HUES48 (cell line): ENCODE data around the gene NLRP6.

Source experiments
- H3K27ac ChIP-seq: one replicate; pipeline ENCODE4 v1.7.0; 2013; ENCODE audit warnings: low read depth, low read length, inconsistent platforms
- H3K27me3 ChIP-seq: 2 replicates; pipeline ENCODE4 v1.6.1; 2013; ENCODE audit warnings: mild to moderate bottlenecking, low read length; ENCODE audit not compliant: control insufficient read depth, insufficient read depth
- H3K36me3 ChIP-seq: 2 replicates; pipeline ENCODE4 v1.6.1; 2013; ENCODE audit warnings: low read length; ENCODE audit not compliant: control insufficient read depth, insufficient read depth
- H3K4me1 ChIP-seq: 2 replicates; pipeline ENCODE4 v1.6.1; 2013; ENCODE audit warnings: mild to moderate bottlenecking, low read length; ENCODE audit not compliant: control insufficient read depth, insufficient read depth
- H3K4me3 ChIP-seq: 2 replicates; pipeline ENCODE4 v1.5.1; 2013; ENCODE audit warnings: mild to moderate bottlenecking, low read depth, low read length
- H3K9ac ChIP-seq: 2 replicates; pipeline ENCODE4 v1.6.1; 2013; ENCODE audit warnings: mild to moderate bottlenecking, low read depth, low read length, moderate library complexity
- H3K9me3 ChIP-seq: 2 replicates; pipeline ENCODE4 v1.6.1; 2013; ENCODE audit warnings: low read length; ENCODE audit not compliant: control insufficient read depth, insufficient read depth

The NLRP6 gene

DNA sequence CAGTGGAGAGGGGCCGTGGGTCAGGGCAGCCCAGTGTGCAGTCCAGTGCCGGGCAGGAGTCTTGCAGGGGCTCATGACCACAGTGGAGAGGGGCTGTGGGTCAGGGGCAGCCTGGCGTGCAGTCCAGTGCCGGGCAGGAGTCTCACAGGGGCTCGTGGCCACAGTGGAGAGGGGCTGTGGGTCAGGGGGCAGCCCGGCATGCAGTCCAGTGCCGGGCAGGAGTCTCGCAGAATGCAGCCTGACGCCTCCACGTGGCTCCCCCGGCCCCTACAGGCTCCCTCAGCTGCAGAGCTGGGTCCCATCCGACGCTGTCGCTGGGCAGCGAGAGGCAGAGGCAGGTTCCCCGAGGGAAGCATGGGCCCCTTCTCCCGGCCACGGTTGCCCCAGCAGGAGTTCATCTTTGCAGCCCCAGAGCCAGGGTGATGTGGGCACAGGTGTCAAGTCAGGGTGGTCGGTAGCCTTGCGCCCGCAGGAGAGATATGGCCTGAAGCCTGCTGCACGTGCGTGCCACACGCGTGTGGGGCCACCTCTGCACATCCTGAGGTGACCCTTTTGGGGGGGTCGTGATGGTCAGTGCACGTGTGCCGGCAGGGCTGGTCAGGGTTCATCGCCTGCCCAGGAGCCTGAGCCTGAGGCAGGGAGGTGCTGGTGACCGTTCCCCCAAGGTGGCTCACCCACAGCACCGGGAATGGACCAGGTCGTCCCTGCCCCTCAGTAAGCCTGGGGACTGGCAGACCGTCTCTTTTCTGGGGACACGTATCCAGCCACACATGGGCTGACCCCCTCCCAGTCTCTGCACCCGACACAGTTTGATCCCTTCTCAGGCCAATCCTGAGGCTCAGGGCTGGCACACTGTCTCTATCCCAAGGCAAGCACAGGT lies 18.2 kb downstream of the NLRP6 start:
- no peaks in the 10 kb centered on the region for H3K27me3 ChIP-seq
- H3K9ac ChIP-seq = no peak overlapping the region
- no peak overlapping the region for H3K4me3 ChIP-seq
- peaks cover 31% of the 10 kb centered on the region for H3K36me3 ChIP-seq
- H3K9me3 ChIP-seq = no peaks in the 10 kb centered on the region
- H3K4me1 ChIP-seq = peaks cover 11% of the 10 kb centered on the region
- H3K27ac ChIP-seq = no peak overlapping the region

DNA sequence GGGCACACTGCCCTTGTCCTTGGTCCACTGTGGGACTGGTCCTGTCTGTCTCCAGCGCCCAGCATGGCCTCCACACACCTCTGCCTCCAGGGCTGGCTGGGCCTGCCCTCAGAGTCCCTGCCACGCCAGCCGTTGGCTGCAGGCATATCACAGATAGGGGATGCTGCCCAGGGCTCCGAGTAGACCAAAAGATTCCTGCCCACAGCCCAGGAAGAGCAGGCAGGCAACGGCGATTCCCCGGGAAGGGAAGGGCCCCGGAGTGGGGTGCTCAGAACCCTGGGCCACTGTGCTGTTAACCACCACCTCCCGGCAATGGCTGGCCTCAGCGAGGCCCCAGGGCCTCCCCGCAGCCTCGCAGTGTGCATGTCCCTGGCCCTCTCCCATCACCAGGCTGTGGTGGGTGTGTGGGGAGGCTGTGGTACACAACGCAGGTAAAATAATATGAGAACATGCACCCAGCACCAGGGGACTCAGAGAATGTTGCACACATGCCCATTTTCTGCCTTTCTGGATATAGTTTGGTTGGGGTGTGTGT lies 18.9 kb downstream of the NLRP6 start:
- H3K9ac ChIP-seq = no peak overlapping the region
- peaks cover 10% of the 10 kb centered on the region for H3K4me1 ChIP-seq
- H3K27me3 ChIP-seq = no peaks in the 10 kb centered on the region
- peaks cover 31% of the 10 kb centered on the region for H3K36me3 ChIP-seq
- H3K27ac ChIP-seq = no peak overlapping the region
- no peak overlapping the region for H3K4me3 ChIP-seq
- no peaks in the 10 kb centered on the region for H3K9me3 ChIP-seq

DNA sequence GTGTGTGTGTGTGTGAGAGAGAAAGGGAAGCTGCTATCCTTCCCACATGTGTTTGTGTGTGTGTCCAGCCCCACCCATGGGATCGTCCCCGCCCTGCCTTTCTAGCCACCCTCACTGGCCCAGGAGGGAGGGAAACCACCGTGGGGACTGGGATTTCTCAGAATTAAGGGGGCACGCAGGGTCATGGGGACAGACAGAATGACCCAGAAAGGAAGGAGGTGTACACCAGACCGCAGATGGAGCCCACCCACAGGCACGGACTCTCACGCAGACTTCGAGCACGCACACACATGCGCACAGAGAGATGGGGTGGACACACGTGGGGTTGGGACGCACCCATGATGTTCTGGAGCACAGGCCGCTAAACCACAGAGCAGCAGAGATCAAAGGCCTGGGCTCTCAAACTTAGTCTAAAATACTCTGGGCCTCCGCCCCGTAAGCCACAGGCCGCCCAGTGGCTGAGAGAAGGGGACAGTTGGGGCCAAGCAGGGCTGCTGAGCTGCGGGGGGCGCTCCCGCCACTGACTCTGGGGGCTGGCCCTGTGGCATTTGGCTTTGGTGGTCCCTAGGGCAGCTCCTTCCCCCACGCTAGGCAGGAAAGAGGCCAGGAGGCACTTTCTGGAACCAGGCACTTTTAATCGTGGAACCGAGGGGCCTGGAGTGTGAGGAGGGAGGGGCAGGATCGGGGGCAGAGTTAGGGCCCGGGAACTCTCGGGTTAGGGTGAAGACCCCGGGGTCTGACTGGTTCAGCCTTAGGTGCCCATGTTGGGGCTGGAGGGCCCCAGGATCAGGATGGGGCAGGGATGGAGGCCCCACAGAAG lies 19.6 kb downstream of the NLRP6 start:
- H3K9ac ChIP-seq = no peak overlapping the region

DNA sequence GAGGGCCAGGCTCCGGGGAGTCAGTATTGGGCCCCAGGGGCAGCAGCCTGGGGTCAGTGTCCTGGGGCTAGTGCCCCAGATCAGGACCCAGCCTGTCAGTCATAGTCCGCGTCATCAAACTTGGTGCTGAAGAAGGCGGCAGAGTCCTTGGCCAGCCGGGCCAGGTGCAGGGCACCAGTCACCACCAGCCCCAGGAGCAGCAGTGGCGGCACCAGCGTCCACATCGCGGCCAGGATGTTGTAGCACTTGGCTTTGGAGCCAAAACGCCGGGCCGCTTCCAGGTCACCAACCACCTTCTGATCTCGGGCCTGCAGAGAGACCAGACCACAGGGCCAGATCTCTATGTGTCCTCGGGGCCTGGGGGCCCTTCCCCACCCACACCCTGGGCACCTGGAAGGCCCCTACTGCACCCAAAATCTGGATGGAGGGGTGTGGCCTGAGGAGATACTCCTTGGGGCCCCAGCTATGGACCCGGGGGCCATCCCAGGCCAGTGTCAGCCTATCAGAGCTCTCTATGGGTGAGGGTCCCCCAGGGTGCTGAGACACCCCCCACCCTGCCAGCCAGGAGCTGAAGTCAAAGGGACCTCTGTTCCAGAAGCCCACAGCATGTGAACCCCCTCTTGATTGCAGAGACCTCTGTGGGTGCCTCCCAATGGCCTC lies 20.3 kb downstream of the NLRP6 start:
- peaks cover 20% of the 10 kb centered on the region for H3K36me3 ChIP-seq
- H3K9ac ChIP-seq = no peak overlapping the region
- no peaks in the 10 kb centered on the region for H3K27me3 ChIP-seq
- H3K9me3 ChIP-seq = no peaks in the 10 kb centered on the region
- no peak overlapping the region for H3K4me3 ChIP-seq
- peaks cover 10% of the 10 kb centered on the region for H3K4me1 ChIP-seq
- no peak overlapping the region for H3K27ac ChIP-seq

More for the DNA sequence above, 19.6 kb downstream of the NLRP6 start:
- H3K4me1 ChIP-seq = peaks cover 10% of the 10 kb centered on the region
- peaks cover 26% of the 10 kb centered on the region for H3K36me3 ChIP-seq
- H3K9me3 ChIP-seq = no peaks in the 10 kb centered on the region
- H3K4me3 ChIP-seq = no peak overlapping the region
- no peaks in the 10 kb centered on the region for H3K27me3 ChIP-seq
- H3K27ac ChIP-seq = no peak overlapping the region

DNA sequence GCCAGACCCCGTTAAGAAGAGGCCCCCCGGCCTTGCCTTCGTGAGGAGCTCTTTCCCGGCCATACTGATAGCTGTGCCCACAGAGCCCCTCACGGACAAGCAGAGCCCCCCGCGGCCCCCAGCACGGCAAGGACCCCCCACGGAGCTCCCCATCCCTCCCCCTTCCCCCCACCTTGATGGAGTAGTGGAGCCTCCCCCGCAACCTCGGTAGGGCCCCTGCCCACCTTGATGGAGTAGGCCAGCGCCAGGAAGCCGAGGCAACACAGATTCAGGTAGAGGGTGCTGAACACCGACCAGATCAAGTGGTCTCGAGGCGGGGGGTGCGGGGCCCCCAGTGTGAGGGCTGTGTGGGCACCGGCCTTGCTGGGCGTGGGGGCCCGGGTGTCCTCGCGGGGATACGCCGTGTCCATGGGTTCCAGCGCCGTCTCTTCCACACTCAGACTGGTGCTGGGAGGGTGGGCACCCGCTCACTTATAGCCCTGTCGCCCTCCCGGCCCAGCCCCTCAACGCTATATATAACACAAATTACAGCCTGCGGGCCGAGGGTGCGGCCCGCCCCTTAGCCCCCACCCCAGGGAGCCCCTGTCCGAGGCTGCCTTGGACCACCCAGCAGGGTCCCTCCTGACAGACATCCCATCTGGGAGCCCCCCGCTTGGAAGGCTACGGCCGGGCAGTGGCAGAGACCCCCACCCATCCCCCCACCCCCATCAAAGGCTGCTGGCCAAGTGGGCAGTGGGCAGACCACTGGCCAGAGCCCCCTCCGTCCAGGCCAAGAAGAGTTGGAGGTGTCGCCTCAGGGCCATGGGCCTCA lies 21.1 kb downstream of the NLRP6 start, which contains the start of gene IFITM5:
TSS of gene IFITM5 (minus strand) at position 446 of the 811 bp plus-strand sequence. CDS start at position 410, 36 bp downstream.
- no peaks in the 10 kb centered on the region for H3K9me3 ChIP-seq
- no peak within 1 kb of the TSS for H3K4me3 ChIP-seq
- H3K9ac ChIP-seq = peak within 1 kb of the TSS; percentile 14; the same call in 1 of the 2 replicates
- no peaks in the 10 kb centered on the region for H3K27me3 ChIP-seq
- peaks cover 12% of the 10 kb centered on the region for H3K36me3 ChIP-seq
- peaks cover 10% of the 10 kb centered on the region for H3K4me1 ChIP-seq
- H3K27ac ChIP-seq = no peak within 1 kb of the TSS

DNA sequence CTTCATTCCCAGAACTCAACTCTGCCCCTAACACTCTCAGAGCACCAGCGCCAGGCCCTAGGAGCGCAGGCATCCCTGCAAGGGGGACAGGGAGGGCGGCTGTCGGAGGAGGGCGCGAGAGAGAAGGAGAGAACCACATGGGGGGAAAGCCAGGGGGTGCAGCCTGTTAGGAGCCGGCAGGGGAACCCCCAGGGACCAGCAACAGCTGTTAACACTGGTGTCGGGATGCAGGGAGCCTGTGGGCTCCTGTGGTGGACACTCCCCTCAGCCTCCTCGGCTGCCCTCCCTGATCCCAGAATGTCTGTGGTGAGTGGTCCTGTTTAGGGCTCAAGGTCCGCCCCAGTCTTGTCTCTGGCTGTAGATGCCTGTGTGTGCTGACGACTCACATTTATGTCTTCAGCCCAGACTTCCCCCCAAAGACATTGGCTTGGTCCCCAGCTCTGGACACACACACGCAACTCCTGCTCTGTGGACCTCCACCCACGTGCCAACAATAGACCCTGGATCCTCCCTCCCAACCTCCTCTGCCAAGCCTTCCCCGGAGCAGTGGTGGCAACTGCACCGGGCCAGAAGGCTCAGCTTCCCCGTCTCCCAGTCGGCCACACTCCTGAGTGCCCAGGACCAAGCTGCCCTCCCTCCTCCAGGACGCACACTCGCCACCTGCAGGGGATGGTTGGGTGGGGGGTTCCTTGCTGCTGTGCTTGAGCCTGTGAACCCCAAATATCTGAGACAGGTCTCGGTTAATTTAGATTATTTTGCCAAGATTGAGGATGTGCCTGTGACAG lies 21.9 kb downstream of the NLRP6 start:
- Histone ChIP-seq H3K4me3 (no peak overlapping the region), H3K9me3 (no peaks in the 10 kb centered on the region), H3K27me3 (no peaks in the 10 kb centered on the region), H3K4me1 (peaks cover 14% of the 10 kb centered on the region), H3K9ac (peak overlapping the region; percentile 14; the same call in 1 of the 2 replicates), H3K27ac (no peak overlapping the region), H3K36me3 (peaks cover 5% of the 10 kb centered on the region)

DNA sequence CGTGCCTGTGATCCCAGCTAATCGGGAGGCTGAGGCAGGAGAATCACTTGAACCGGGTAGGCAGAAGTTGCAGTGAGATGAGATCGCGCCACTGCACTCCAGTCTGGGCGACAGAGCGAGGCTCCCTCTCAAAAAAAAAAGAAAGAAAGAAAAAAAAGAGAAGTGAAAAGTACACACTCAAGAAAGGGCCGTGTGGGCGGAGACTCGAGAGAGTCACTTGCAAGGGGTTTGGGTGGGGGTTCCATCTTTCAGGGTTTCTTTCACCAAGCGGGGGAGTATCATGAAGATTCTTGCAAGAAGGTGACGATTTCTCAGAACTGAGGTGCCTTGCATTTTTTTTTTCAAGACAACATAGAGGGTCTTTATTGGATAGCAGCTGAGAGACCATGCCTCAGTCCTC lies 25.2 kb downstream of the NLRP6 start:
- Histone ChIP-seq H3K4me3 (no peak overlapping the region), H3K9ac (no peak overlapping the region), H3K27ac (no peak overlapping the region), H3K4me1 (peaks cover 38% of the 10 kb centered on the region), H3K9me3 (no peaks in the 10 kb centered on the region), H3K27me3 (no peaks in the 10 kb centered on the region), H3K36me3 (no peaks in the 10 kb centered on the region)

DNA sequence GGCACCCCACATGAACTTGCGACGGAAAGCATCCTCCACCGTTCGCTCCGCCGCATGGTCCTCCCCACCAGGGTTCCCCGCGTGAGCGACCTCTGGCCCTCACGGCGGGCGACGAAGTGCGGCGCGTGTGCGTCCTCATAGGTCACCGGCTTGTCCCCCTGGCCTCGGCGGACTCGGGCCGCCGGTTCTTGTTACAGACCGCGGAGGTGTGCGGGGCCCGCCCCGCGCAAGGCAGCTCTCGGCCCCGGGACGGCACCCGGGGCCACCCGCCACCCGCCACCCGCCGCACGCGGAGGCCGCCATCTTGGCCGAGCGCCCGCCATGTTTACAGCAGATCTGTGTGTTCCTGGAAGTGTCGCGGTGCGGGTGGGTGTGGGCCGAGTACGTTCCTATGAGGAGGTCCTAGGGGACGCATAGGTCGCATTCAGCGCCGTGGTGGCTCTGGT lies 25.9 kb downstream of the NLRP6 start:
- Histone ChIP-seq H3K9ac (no peak overlapping the region), H3K4me3 (no peak overlapping the region), H3K4me1 (peaks cover 41% of the 10 kb centered on the region), H3K36me3 (no peaks in the 10 kb centered on the region), H3K27me3 (no peaks in the 10 kb centered on the region), H3K27ac (no peak overlapping the region), H3K9me3 (no peaks in the 10 kb centered on the region)

DNA sequence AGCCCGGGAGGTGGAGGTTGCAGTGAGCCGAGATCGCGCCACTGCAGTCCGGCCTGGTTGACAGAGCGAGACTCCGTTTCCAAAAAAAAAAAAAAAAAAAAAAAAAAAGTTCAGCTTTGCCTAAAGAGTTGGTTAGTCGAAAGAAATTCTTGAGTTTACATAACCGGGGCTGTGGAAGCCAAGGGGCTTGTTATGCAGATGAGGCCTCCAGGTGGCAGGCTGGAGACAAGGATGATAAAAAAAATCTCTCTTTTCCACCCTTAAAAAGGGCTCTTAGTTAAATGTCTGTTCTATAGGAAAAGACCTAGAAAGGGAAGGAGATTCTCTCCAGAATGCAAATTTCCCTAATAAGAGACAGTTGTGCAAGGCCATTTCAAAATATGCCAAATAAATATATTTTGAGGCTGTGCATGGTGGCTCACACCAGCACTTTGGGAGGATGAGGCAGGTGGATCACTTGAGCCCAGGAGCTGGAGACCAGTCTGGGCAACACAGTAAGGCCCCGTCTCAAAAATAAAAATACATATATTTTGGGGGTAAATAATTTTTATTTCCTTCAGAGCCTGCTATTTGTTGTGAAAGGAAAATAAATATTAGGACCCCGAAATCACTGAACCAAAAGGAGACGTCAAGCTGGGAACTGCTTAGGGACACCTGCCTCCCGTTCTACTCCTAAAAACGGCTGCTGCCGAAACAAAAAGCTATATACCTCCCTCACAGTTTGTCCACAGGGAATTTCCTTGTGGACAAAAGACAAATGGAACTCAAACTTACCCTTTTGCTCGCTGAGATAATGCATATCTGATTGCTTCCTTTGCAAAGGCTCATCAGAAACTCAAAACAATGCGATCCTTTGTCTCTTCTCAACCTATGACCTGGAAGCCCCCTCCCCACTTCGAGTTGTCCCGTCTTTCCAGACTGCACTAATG lies 27.0 kb downstream of the NLRP6 start:
- Histone ChIP-seq H3K9ac (peak overlapping the region; percentile 57; the same call in 1 of the 2 replicates), H3K36me3 (no peaks in the 10 kb centered on the region), H3K4me1 (peaks cover 47% of the 10 kb centered on the region), H3K9me3 (no peaks in the 10 kb centered on the region), H3K4me3 (peak overlapping the region; percentile 37; the same call in 1 of the 2 replicates), H3K27ac (peak overlapping the region; percentile 91), H3K27me3 (no peaks in the 10 kb centered on the region)
